Osteocyte (in vitro differentiated cells): ENCODE results near the gene FGF12. TPM values are rescaled to one million over a fixed set of nuclear protein-coding genes. Genes with fewer than 3 reads are reported as not detected.

Experiments used
- DNase-seq: peaks from one replicate; pipeline ENCODE4 v3.0.0; 2021; ENCODE audit warnings: mixed read lengths; ENCODE audit not compliant: unreplicated experiment; ENCODE audit errors: extremely low spot score
- H3K27ac Mint-ChIP-seq: one replicate; pipeline ENCODE4 v1.8.0; 2021; ENCODE audit warnings: mild to moderate bottlenecking, mixed read lengths; ENCODE audit not compliant: unreplicated experiment
- H3K27me3 Mint-ChIP-seq: one replicate; pipeline ENCODE4 v1.8.0; 2021; ENCODE audit warnings: mixed read lengths; ENCODE audit not compliant: unreplicated experiment
- H3K36me3 Mint-ChIP-seq: one replicate; pipeline ENCODE4 v1.8.0; 2021; ENCODE audit warnings: mixed read lengths; ENCODE audit not compliant: unreplicated experiment
- H3K4me1 Mint-ChIP-seq: one replicate; pipeline ENCODE4 v1.8.0; 2021; ENCODE audit warnings: mixed read lengths; ENCODE audit not compliant: unreplicated experiment
- H3K4me3 Mint-ChIP-seq: one replicate; pipeline ENCODE4 v1.8.0; 2021; ENCODE audit warnings: mild to moderate bottlenecking, moderate library complexity, mixed read lengths; ENCODE audit not compliant: unreplicated experiment
- H3K9me3 Mint-ChIP-seq: one replicate; pipeline ENCODE4 v1.8.0; 2021; ENCODE audit warnings: mixed read lengths; ENCODE audit not compliant: unreplicated experiment
- CTCF ChIP-seq: fragments of 200-600 bp; sonication (generic); IDR thresholded peaks from 2 replicates; pipeline ENCODE4 v1.5.0; 2021; ENCODE audit warnings: antibody characterized with exemption, mild to moderate bottlenecking, moderate library complexity
- total RNA-seq: library from RNA; stranded (reverse); gene quantifications from 2 replicates; pipeline ENCODE4 v1.2.1, GENCODE V29; 2021

The FGF12 gene
- total RNA-seq, 1 donor from 2014 or later = not detected

DNA sequence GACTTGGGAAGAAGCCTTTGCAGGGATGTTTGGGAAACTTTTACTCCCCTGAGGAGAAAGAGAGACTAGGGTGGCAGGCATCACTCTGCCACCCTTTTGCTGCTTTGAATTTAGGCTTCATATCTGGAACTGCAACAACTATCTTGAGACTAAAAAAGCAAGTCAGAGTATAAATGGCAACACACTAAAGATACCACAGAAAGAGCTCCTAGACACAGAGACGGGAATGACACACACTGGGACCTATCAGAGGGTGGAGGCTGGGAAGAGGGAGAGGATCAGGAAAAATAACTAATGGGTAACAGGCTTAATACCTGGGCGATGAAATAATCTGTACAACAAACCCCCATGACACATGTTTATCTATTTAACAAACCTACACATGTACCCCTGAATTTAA is 237.8 kb downstream of the FGF12 start:
- no peak overlapping the region for H3K4me3 Mint-ChIP-seq
- H3K36me3 Mint-ChIP-seq = no peaks in the 10 kb centered on the region
- no peak for DNase-seq
- H3K9me3 Mint-ChIP-seq = no peaks in the 10 kb centered on the region
- peaks cover 2% of the 10 kb centered on the region for H3K27me3 Mint-ChIP-seq
- H3K4me1 Mint-ChIP-seq = no peaks in the 10 kb centered on the region
- H3K27ac Mint-ChIP-seq = no peak overlapping the region
- no peak for TF ChIP-seq CTCF

DNA sequence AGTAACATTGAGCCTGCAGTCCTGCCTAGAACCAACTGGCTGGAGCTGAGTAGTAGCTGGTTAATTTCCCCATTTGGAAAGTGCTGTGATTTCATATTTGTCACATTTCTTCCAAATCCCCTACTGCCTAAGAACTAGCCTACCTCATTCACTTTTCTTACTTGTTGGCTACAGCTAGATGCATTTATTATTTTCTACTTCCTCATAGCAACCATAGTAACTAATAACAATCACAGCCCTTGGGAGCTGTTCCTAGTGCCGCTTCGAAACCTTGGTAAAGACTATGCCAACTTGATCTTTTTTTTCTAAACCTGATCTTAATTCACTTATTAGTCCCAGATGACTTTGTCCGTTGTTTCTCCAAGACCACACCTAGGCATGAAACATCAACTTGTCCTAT is 240.3 kb downstream of the FGF12 start:
- Mint-ChIP-seq H3K9me3 (no peaks in the 10 kb centered on the region), H3K27ac (no peak overlapping the region), H3K36me3 (no peaks in the 10 kb centered on the region), H3K4me1 (no peaks in the 10 kb centered on the region), H3K27me3 (peaks cover 2% of the 10 kb centered on the region), H3K4me3 (no peak overlapping the region)
- DNase-seq = no peak
- TF ChIP-seq CTCF = no peak

DNA sequence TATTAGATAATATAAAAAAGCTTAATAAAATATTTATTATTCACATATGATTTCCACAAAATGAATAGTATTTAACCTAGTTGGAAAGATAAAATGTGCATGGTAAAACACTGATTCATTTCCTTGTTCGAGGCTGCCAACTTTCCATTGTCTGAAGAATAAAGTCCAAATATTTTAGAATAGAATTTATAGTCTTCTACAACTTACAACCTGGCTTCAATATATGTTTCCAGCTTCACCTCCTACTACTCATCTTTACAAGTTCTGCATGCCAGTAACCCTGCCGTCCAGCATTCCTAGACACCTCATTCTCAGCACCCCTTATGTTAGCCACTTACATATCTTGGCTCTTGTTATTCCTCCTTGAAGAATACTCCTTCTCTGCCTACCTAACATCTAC is 244.5 kb downstream of the FGF12 start:
- no peak for DNase-seq
- no peaks in the 10 kb centered on the region for H3K27me3 Mint-ChIP-seq
- no peaks in the 10 kb centered on the region for H3K4me1 Mint-ChIP-seq
- no peaks in the 10 kb centered on the region for H3K9me3 Mint-ChIP-seq
- no peak overlapping the region for H3K27ac Mint-ChIP-seq
- no peak overlapping the region for H3K4me3 Mint-ChIP-seq
- no peaks in the 10 kb centered on the region for H3K36me3 Mint-ChIP-seq
- TF ChIP-seq CTCF = no peak

DNA sequence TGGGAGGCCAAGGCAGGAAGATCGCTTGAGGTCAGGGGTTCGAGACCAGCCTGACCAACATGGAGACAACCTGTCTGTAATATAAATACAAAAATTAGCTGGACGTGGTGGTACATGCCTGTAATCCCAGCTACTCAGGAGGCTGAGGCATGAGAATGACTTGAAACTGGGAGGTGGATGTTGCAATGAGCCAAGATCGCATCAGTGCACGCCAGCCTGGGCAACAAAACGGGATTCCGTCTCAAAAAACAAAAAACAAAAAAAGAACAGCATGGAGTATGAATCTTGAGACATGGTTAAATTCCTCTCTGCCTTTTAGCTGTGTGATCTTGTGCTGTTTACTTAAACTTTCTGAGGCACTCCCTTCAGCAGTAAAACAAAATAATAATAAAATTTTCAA is 244.9 kb downstream of the FGF12 start:
- Mint-ChIP-seq H3K36me3 (no peaks in the 10 kb centered on the region), H3K27me3 (no peaks in the 10 kb centered on the region), H3K4me3 (no peak overlapping the region), H3K9me3 (no peaks in the 10 kb centered on the region), H3K27ac (no peak overlapping the region), H3K4me1 (no peaks in the 10 kb centered on the region)
- TF ChIP-seq CTCF = no peak
- DNase-seq = no peak

DNA sequence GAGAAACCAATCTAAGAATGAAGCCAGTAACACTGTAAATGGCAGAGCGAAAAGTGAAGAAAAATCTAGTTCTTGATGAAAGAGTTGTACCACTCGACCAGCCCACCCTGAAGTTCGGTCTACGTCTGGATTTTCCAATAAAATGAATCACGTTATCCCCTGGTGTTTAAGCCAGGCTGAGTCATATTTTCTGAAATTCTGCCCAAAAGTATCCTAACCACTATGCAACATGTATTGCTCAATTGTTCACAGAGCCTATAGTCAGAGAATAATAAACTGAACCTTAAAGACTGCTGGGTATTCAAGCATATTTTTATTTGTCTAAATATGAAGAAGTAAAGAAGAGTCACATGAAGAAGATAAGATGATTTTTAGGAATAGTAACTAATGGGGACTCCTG is 245.7 kb downstream of the FGF12 start:
- no peak for DNase-seq
- Mint-ChIP-seq H3K27me3 (no peaks in the 10 kb centered on the region), H3K9me3 (no peaks in the 10 kb centered on the region), H3K36me3 (no peaks in the 10 kb centered on the region), H3K4me3 (no peak overlapping the region), H3K4me1 (no peaks in the 10 kb centered on the region), H3K27ac (no peak overlapping the region)
- no peak for TF ChIP-seq CTCF
